K562 (cell line): ENCODE results near the gene FBXL13. TPM values are rescaled to one million over a fixed set of nuclear protein-coding genes. Genes with fewer than 3 reads are reported as not detected.

Experiments used
- ATAC-seq: fragments of 200-7000 bp; cut with Tn5 transposase; 3 replicates; pipeline ENCODE4 v1.9.1; 2020; ENCODE audit warnings: moderate library complexity
- BruUV-seq: library from RNA; stranded (reverse); fragments of 400-500 nt; replicated peaks from 2 replicates; lab custom pipeline; 2021; lab: Mats Ljungman, UMichigan
- CTCF ChIA-PET: fragments of 300-600 bp; formaldehyde crosslinking; extraction: SDS; loops from one replicate; lab custom pipeline; 2021; ENCODE audit warnings: low intra/inter-chr PET ratio; lab: Yijun Ruan, JAX
- POLR2A ChIA-PET: fragments of 300-600, 350-650 bp; sonication (Branson Sonifier 250); formaldehyde crosslinking; extraction: SDS; loops from one replicate; lab custom pipeline; 2021; ENCODE audit warnings: antibody characterized with exemption, inconsistent platforms; lab: Yijun Ruan, JAX
- DNase-seq, 4 experiments: peaks; one replicate each; pipeline versions ENCODE4 v3.0.0 to v3.0.0-alpha.2; 2011 to 2018; ENCODE audit warnings: low spot score in 3 of 4, mixed read lengths in 3 of 4; ENCODE audit errors: extremely low read depth in 1 of 4
- FAIRE-seq: peaks from 2 replicates; lab custom pipeline; 2011; peaks lifted over from hg19 to GRCh38; lab: Jason Lieb, UNC
- H2AFZ ChIP-seq: 2 replicates; pipeline ENCODE4 v1.6.0; 2011; ENCODE audit warnings: low read depth, low read length, control low read depth, inconsistent platforms
- H3K27ac ChIP-seq: fragments of 200-600 bp; 3 replicates; pipeline ENCODE4 v1.8.0; 2011; ENCODE audit warnings: low read depth, mild to moderate bottlenecking, control low read depth, inconsistent platforms, low read length, moderate library complexity, mixed read lengths; ENCODE audit errors: extremely low read depth
- H3K27me3 ChIP-seq, 2 experiments: fragments of 300-600 bp in 1 of 2; 2 replicates in 1 of 2; 3 replicates in 1 of 2; pipeline versions ENCODE4 v1.6.0 to v1.8.0; 2011; ENCODE audit warnings: inconsistent platforms in 2 of 2, low read length in 2 of 2, mild to moderate bottlenecking in 1 of 2, mixed read lengths in 1 of 2, moderate library complexity in 1 of 2; ENCODE audit not compliant: control insufficient read depth in 2 of 2, insufficient read depth in 2 of 2
- H3K36me3 ChIP-seq: fragments of 300-600 bp; 3 replicates; pipeline ENCODE4 v1.8.0; 2011; ENCODE audit warnings: mild to moderate bottlenecking, low read length, inconsistent platforms; ENCODE audit not compliant: control insufficient read depth, insufficient read depth
- H3K4me1 ChIP-seq, 2 experiments: fragments of 200-600 bp in 1 of 2; replicated peaks in 1 of 2; 2 replicates in 1 of 2; 3 replicates in 1 of 2; pipeline versions ENCODE4 v1.5.1 to v1.8.0; 2011; ENCODE audit warnings: inconsistent platforms in 2 of 2, low read length in 2 of 2, mild to moderate bottlenecking in 1 of 2, mixed read lengths in 1 of 2, moderate library complexity in 1 of 2; ENCODE audit not compliant: control insufficient read depth in 2 of 2, insufficient read depth in 2 of 2
- H3K4me2 ChIP-seq: 2 replicates; pipeline ENCODE4 v1.6.1; 2011; ENCODE audit warnings: low read length, control low read depth, inconsistent platforms, mixed read lengths; ENCODE audit not compliant: insufficient read depth
- H3K4me3 ChIP-seq: fragments of 200-600 bp; sonication (generic), shearing (Covaris generic); 2 replicates; pipeline ENCODE4 v1.5.1; 2016; ENCODE audit warnings: control low read depth, inconsistent platforms
- H3K79me2 ChIP-seq: fragments of 200-600 bp; 3 replicates; pipeline ENCODE4 v1.8.0; 2011; ENCODE audit warnings: low read length, inconsistent platforms; ENCODE audit not compliant: control insufficient read depth, insufficient read depth
- H3K9ac ChIP-seq, 2 experiments: 2 replicates each; pipeline versions ENCODE4 v1.6.0 to v1.6.1; 2011; ENCODE audit warnings: low read depth in 2 of 2, low read length in 2 of 2, control low read depth in 1 of 2, inconsistent platforms in 1 of 2, mild to moderate bottlenecking in 1 of 2, mixed read lengths in 1 of 2; ENCODE audit not compliant: insufficient read depth in 1 of 2
- H3K9me1 ChIP-seq: one replicate; pipeline ENCODE4 v1.6.0; 2011; ENCODE audit warnings: inconsistent platforms, mild to moderate bottlenecking, low read length, moderate library complexity; ENCODE audit not compliant: control insufficient read depth, insufficient read depth
- H3K9me3 ChIP-seq: replicated peaks from 2 replicates; pipeline ENCODE4 v1.5.1; 2011; ENCODE audit warnings: low read depth, low read length, inconsistent platforms; ENCODE audit not compliant: control insufficient read depth, insufficient read depth
- H4K20me1 ChIP-seq: replicated peaks from 2 replicates; pipeline ENCODE4 v1.6.1; 2011; ENCODE audit warnings: low read length, inconsistent platforms, mixed read lengths; ENCODE audit not compliant: control insufficient read depth, insufficient read depth
- MAFK ChIP-seq: IDR thresholded peaks from 2 replicates; pipeline ENCODE4 v1.6.1; 2011; ENCODE audit warnings: low read length, improper control_type of control experiment
- MCM2 ChIP-seq: fragments of 450-650 bp; IDR thresholded peaks from 2 replicates; pipeline ENCODE4 v1.6.1; 2017; ENCODE audit warnings: low read depth, mild to moderate bottlenecking
- NFRKB ChIP-seq: fragments of 450-650 bp; IDR thresholded peaks from 2 replicates; pipeline ENCODE4 v1.6.1; 2016; ENCODE audit warnings: low read depth
- PRMT5 ChIP-seq: sonication (generic); formaldehyde crosslinking; IDR thresholded peaks from 2 replicates; pipeline ENCODE4 v1.5.0; 2020; ENCODE audit warnings: missing genetic modification reagents
- SAFB ChIP-seq: fragments of 200-400 bp; formaldehyde crosslinking; IDR thresholded peaks from 2 replicates; pipeline ENCODE4 v1.6.1; 2017; ENCODE audit warnings: low read depth, low read length, borderline replicate concordance
- THAP12 ChIP-seq: fragments of 250-450 bp; sonication (Bioruptor Pico); IDR thresholded peaks from 2 replicates; pipeline ENCODE4 v1.9.0; 2021; ENCODE audit warnings: mild to moderate bottlenecking, inconsistent platforms
- USF1 ChIP-seq: sonication (generic); formaldehyde crosslinking; IDR thresholded peaks from 2 replicates; pipeline ENCODE4 v1.9.0; 2022; ENCODE audit warnings: mild to moderate bottlenecking, missing genetic modification reagents
- ZC3H4 ChIP-seq: sonication (generic); formaldehyde crosslinking; IDR thresholded peaks from 2 replicates; pipeline ENCODE4 v1.9.0; 2021; ENCODE audit warnings: missing genetic modification reagents, borderline replicate concordance
- ZNF133 ChIP-seq: fragments of 250-450 bp; sonication (Bioruptor Pico); IDR thresholded peaks from 2 replicates; pipeline ENCODE4 v1.4.0; 2020; ENCODE audit warnings: mild to moderate bottlenecking
- ZNF239 ChIP-seq: fragments of 250-450 bp; sonication (Bioruptor Pico); IDR thresholded peaks from 2 replicates; pipeline ENCODE4 v1.4.0; 2020; ENCODE audit warnings: mild to moderate bottlenecking
- ZNF644 ChIP-seq: fragments of 200-800 bp; sonication (Bioruptor generic); IDR thresholded peaks from 2 replicates; pipeline ENCODE4 v1.6.1; 2016; ENCODE audit warnings: low read depth, missing genetic modification characterization, missing compliant biosample characterization
- WGBS: fragments of 100-300 bp; shearing (Covaris generic); methylation state at CpG from one replicate; pipeline ENCODE4 v1.1.6; 2016; ENCODE audit warnings: low coverage, mixed read lengths; ENCODE audit not compliant: insufficient coverage; ENCODE audit errors: missing lambda C conversion rate; 5-methylcytosine and 5-hydroxymethylcytosine counted together
- in situ Hi-C: fragments of 300-500 bp; cut with MboI; formaldehyde crosslinking; loops from 4 replicates; pipeline ENCODE4 v1.15.0; 2018; ENCODE audit warnings: inconsistent platforms, mixed read lengths
- intact Hi-C: fragments of 100-400 bp; cut with micrococcal nuclease; formaldehyde crosslinking; loops from 2 replicates; pipeline ENCODE4 v1.14.2; 2022
- polyA plus RNA-seq, 8 experiments: library from polyadenylated mRNA; depleted of rRNA in 4 of 8; stranded (reverse) in 5 of 8; unstranded in 3 of 8; fragments of >200 nt; fragmentation: Nextera tagmentation in 2 of 8; fragmentation: Illumina TruSeq in 1 of 8; extraction: Ambion mirVana in 2 of 8; extraction: Trizol in 1 of 8; gene quantifications; 2 replicates each; pipeline versions ENCODE4 v1.2.1 to v1.2.3, GENCODE V29; 2011 to 2014; ENCODE audit warnings: inconsistent platforms in 1 of 8, missing spikeins in 1 of 8
- total RNA-seq, 7 experiments: library from RNA; depleted of rRNA in 6 of 7; stranded (reverse); fragments of >200 nt in 6 of 7; fragmentation: Illumina TruSeq in 2 of 7; extraction: Trizol in 2 of 7; gene quantifications; 2 replicates each; pipeline versions ENCODE4 v1.2.1 to v1.2.3, GENCODE V29; 2011 to 2021; ENCODE audit warnings: low replicate concordance in 1 of 7
- TF ChIP-seq, protein P1 (sequence below), 2 experiments: IDR thresholded peaks in 1 of 2; conservative IDR thresholded peaks in 1 of 2; 2 replicates each; pipeline ENCODE4 v1.6.1; 2016; ENCODE audit warnings: low read depth in 2 of 2, mild to moderate bottlenecking in 1 of 2, missing compliant biosample characterization in 1 of 2, missing genetic modification characterization in 1 of 2, moderate library complexity in 1 of 2
- TF ChIP-seq, protein P2 (sequence below): sonication (generic); formaldehyde crosslinking; IDR thresholded peaks from 2 replicates; pipeline ENCODE4 v1.8.0; 2022; ENCODE audit warnings: mild to moderate bottlenecking, low read depth, missing genetic modification reagents
- TF ChIP-seq, protein P3 (sequence below): IDR thresholded peaks from 3 replicates; pipeline ENCODE4 v1.6.1; 2011; ENCODE audit warnings: borderline replicate concordance, mild to moderate bottlenecking; ENCODE audit not compliant: insufficient read length, insufficient read depth

The FBXL13 gene
- total and polyA plus RNA-seq, 9 of the 15 experiments (the other 6 are each of a cell fraction or from before 2014, with no cell fraction given) = 16.3 to 55.0 (median 25.4) TPM

DNA sequence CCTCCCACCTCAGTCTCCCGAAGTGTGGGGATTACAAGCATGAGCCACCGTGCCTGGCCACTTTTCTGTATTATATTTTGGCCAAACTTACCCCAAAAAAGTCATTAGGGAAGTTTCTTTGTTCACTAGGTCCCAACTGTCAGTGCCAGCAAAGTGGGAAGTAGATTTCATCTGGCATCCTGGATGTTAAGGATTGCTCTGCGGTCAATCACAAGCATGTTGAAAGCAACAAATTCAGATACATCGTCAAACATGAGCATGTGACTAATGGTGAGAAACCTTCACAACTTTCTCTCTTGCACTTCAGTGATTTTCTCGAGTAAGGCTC, 176.1 kb downstream of the FBXL13 start:
- no peaks in the 10 kb centered on the region for H3K79me2 ChIP-seq
- in situ Hi-C loops = no loop called here
- H3K9me3 ChIP-seq = no peaks in the 10 kb centered on the region
- H3K4me3 ChIP-seq = no peak overlapping the region
- no peak for ATAC-seq
- 82% methylated on average over 5 of the region's 5 CpGs for WGBS
- no peaks in the 10 kb centered on the region for H3K4me1 ChIP-seq
- no peak for DNase-seq
- no peak for FAIRE-seq
- H3K9me1 ChIP-seq = no peaks in the 10 kb centered on the region
- no peak overlapping the region for H3K4me2 ChIP-seq
- no peak overlapping the region for H2AFZ ChIP-seq
- BruUV-seq = no TSS peak
- TF ChIP-seq, protein P1, sequence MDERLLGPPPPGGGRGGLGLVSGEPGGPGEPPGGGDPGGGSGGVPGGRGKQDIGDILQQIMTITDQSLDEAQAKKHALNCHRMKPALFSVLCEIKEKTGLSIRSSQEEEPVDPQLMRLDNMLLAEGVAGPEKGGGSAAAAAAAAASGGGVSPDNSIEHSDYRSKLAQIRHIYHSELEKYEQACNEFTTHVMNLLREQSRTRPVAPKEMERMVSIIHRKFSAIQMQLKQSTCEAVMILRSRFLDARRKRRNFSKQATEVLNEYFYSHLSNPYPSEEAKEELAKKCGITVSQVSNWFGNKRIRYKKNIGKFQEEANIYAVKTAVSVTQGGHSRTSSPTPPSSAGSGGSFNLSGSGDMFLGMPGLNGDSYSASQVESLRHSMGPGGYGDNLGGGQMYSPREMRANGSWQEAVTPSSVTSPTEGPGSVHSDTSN (CRISPR knock-in tag; IDR thresholded peaks at IDR 0.05; ENCODE audit: low read depth) = no peak
- TF ChIP-seq, protein P1 (tag; conservative IDR thresholded peaks at IDR 0.05; ENCODE audit: low read depth) = no peak
- TF ChIP-seq, protein P2, sequence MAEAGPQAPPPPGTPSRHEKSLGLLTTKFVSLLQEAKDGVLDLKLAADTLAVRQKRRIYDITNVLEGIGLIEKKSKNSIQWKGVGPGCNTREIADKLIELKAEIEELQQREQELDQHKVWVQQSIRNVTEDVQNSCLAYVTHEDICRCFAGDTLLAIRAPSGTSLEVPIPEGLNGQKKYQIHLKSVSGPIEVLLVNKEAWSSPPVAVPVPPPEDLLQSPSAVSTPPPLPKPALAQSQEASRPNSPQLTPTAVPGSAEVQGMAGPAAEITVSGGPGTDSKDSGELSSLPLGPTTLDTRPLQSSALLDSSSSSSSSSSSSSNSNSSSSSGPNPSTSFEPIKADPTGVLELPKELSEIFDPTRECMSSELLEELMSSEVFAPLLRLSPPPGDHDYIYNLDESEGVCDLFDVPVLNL (CRISPR knock-in tag) = no peak
- no peak for TF ChIP-seq USF1
- TF ChIP-seq PRMT5 = no peak
- no peak for TF ChIP-seq MCM2
- no peak for TF ChIP-seq ZNF644 (tag)
- no peak for TF ChIP-seq NFRKB
- no peak for TF ChIP-seq ZC3H4
- no peak for TF ChIP-seq ZNF239 (CRISPR knock-in tag)
- TF ChIP-seq, protein P3, sequence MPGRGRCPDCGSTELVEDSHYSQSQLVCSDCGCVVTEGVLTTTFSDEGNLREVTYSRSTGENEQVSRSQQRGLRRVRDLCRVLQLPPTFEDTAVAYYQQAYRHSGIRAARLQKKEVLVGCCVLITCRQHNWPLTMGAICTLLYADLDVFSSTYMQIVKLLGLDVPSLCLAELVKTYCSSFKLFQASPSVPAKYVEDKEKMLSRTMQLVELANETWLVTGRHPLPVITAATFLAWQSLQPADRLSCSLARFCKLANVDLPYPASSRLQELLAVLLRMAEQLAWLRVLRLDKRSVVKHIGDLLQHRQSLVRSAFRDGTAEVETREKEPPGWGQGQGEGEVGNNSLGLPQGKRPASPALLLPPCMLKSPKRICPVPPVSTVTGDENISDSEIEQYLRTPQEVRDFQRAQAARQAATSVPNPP = no peak
- TF ChIP-seq SAFB = no peak
- no peak for TF ChIP-seq THAP12 (CRISPR knock-in tag)
- TF ChIP-seq MAFK = no peak
- no peak for TF ChIP-seq ZNF133 (CRISPR knock-in tag)
- no peak overlapping the region for H3K27ac ChIP-seq
- CTCF ChIA-PET = no interaction called here
- intact Hi-C loops = no loop called here
- POLR2A ChIA-PET = no interaction called here
- no peaks in the 10 kb centered on the region for H3K27me3 ChIP-seq
- H3K9ac ChIP-seq = no peak overlapping the region
- H3K36me3 ChIP-seq = peaks cover 25% of the 10 kb centered on the region; the same call in 2 of the 3 replicates
- H4K20me1 ChIP-seq = no peaks in the 10 kb centered on the region
